ENCODE measurements around the gene EN2.

EN2 gene

DNA sequence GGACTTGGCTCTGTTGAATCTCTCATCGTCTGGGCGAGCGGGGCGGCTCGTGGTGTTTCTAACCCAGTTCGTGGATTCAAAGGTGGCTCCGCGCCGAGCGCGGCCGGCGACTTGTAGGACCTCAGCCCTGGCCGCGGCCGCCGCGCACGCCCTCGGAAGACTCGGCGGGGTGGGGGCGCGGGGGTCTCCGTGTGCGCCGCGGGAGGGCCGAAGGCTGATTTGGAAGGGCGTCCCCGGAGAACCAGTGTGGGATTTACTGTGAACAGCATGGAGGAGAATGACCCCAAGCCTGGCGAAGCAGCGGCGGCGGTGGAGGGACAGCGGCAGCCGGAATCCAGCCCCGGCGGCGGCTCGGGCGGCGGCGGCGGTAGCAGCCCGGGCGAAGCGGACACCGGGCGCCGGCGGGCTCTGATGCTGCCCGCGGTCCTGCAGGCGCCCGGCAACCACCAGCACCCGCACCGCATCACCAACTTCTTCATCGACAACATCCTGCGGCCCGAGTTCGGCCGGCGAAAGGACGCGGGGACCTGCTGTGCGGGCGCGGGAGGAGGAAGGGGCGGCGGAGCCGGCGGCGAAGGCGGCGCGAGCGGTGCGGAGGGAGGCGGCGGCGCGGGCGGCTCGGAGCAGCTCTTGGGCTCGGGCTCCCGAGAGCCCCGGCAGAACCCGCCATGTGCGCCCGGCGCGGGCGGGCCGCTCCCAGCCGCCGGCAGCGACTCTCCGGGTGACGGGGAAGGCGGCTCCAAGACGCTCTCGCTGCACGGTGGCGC is at the start of gene EN2:
Gene EN2, plus strand, starts transcription at position 19 of the 767 bp plus-strand sequence. Its CDS starts 249 bp downstream, at position 268.
- no peak for DNase-seq (ENCODE audit: low read depth)

- DNase-seq (ENCODE audit: low read depth), result no peak
Observed at GRCh38 chr7:155408651-155409586, 49.0 kb upstream of the EN2 start.

- DNase-seq (ENCODE audit: low read depth), result no peak
Observed at GRCh38 chr7:155409980-155410379, 47.9 kb upstream of the EN2 start.

GRCh38 chr7:155410431-155410830 is 47.5 kb upstream of the EN2 start:
- DNase-seq (ENCODE audit: low read depth), result no peak

DNA sequence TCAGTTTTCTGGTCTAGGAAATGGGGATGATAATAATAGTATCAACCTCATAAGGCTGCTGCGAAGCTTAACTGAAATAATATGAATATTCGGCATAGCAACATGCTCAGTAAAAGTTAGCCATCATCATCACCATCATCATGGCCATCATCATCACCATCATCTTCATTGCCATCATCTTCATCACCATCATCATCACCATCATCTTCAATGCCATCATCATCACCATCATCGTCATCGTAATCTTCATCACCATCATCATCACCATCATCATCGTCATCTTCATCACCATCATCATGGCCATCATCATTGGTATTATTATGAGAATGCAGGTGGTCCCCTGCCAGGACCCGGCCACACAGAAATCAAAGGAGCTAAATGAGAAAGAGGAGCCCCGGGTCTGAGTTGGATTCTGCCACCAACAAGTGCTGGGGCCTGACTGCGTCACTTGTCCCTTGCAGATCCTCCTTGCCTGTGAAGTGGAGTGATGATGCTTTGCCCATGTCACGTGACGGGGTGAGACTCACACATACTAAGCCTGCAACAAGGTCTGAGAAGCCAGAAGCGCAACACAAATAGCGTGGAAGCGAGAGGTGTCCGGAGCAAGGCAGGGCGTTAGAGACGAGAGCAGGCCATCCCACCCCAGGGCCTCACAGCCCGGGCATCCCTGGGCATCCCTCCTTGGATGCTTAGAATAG is 46.1 kb upstream of the EN2 start:
- DNase-seq (ENCODE audit: low read depth), result no peak

DNA sequence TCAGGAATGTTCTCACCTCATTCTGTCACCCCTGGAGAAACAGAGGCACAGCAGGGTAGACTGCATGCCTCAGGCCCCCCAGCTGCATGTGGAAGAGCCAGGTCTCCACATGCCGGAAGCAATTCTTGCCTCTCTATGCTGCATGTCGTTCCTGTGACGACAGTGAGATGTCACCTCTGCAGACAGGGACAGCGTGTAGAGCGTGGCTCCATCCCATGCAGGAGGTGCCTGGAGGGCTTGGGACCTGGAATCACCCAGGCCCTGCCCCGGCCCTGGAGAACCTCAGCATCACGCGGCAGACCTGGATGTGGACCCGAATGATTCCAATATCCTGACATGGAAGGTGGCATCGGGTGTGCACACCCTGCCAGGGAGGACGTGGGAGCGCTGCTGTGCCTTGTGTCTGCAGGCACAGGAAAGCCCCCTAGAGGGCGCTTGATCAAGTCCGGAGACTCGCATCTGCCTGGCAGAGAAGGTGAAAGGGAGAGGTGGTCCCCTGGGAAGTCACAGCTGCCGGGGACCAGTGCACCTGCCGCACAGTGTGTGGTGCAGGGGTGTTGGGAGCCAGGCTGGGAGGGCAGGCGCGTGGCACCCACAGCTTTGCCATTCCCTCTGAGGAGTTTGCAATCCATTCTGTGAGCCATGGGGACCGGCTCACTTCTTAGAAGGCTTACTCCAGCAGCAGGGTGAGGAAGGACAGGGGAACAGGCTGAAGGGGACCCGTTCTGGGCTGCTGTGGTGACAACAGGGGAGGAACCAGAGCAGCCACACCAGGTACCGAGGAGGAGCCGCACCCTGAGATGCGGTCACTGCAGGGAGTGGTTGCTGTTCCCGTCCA is 45.3 kb upstream of the EN2 start:
- no peak for DNase-seq (ENCODE audit: low read depth)

GRCh38 chr7:155414547-155415492 is 43.1 kb upstream of the EN2 start:
- DNase-seq (ENCODE audit: low read depth), result no peak

GRCh38 chr7:155416646-155417380 is 41.1 kb upstream of the EN2 start:
- DNase-seq (ENCODE audit: low read depth), result no peak

GRCh38 chr7:155418304-155418703 is 39.6 kb upstream of the EN2 start:
- no peak for DNase-seq (ENCODE audit: low read depth)

DNA sequence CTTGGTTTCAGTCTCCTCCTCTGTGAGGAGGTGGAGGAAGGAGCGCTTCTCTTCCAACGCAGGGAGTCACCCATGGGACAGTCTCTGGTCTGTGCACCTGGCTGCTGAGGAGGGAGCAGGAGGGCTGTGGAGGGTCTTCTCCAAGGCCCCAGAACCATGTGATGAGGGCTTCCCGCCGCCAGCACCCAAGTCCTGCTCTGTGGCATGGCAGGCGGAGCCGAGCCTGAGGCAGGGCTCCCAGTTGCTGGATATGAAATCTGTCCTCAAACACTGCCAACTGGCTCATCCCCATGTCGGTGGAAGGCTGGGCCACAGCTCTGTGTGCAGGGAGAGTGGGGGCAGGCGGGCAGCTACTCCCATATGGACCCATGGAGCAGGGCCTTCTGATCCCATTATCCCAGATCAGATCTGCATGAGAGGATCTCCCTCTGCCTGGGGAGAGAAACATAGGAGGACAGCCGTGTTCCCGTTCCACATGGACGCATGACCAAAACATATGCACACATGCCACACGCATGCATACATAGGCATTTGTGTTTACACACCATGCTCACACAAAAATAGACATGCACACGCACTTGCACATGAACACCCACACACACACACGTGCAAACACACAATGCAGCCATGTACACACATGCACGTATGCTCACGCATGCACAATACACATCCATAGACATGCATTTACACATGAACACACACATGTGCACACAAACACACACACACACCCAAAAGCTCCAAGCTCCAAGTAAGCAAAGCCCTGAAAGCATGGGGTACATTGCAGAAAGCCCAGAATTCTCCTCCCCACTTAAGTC is 38.8 kb upstream of the EN2 start:
- no peak for DNase-seq (ENCODE audit: low read depth)

- DNase-seq (ENCODE audit: low read depth), result no peak
Observed at GRCh38 chr7:155420116-155420515, 37.8 kb upstream of the EN2 start.

GRCh38 chr7:155422151-155422550 is 35.8 kb upstream of the EN2 start:
- no peak for DNase-seq (ENCODE audit: low read depth)

DNA sequence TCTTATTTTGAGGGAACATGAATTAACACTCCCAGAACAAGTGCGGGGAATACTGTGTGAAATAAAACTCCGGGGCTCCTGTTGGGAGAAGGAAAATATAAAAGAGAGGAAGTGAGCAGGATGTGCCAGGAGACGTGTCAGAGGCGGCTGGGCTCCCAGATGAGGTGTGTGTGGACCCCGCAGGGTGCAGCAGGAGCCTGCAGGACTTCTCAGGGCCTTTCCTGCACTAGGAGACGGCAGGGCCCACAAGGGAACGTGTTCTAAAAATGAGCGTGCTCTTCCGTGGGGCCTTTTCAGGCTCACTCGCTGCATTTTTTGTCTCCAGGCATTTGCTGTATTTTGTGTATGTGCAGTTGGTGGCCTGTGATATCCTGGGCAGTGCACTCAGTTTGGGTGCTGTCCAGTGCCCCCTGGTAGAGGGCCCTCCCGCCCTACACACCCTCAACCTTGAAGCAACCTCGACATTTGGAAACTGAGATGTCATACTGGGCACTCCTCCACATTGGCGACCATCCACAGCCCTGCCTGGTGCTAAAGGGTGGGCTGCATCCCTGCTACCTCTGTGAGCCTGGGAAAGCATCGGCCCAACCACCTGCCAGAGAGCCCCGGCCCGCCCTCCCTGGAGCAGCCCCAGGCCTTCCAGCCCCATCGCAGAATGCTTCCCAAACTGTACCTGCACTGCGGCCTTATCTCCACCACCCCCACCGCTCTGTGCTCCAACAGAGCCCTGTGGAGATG is 35.2 kb upstream of the EN2 start:
- no peak for DNase-seq (ENCODE audit: low read depth)

GRCh38 chr7:155423337-155424285 is 34.3 kb upstream of the EN2 start:
- no peak for DNase-seq (ENCODE audit: low read depth)

- DNase-seq (ENCODE audit: low read depth), result no peak
Observed at GRCh38 chr7:155424301-155425010, 33.5 kb upstream of the EN2 start.

- DNase-seq (ENCODE audit: low read depth), result no peak
Observed at GRCh38 chr7:155425011-155425340, 33.0 kb upstream of the EN2 start.

All from amniotic epithelial cell (primary cell).